ENCODE measurements around the gene VASH2.

The VASH2 gene

DNA sequence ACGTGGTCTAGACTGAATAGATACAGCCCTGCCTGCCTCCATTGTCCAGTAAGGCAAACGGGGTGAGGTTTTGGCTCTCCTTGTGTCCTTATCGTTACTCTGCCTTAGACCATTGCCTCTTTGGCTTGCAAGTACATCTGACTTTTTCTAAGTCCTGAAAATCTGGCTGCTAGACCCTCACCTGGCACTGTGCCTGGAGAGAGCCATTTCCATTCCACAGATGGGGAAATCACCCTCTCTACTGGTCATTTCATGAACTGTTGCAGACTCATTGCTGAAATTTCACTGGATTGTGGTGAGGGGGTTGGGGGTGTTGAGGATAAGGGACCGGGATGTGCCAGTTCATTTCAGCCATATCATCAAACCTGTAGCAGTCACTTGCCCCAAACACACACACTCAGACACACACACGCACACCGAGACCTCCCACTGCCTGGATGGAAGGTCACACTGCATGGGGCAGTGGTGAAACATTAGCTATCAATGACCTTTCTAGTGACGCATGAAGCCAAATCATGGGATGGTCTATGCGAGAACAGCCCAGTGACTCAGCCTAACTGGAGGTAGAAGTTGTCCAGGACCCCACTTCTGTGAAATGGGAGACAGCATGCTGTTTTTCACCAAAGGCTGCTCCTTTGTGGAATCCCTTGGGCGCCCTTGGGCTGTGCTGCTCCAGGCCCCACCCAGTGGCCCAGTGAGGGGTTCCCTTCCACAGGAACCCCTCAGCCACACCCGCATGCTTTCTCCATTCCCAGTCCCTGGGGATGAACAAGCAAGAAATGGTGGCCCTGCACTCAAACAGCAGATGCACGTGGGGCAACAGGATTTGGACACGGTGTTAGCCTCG is 34.9 kb upstream of the VASH2 start:
- TF ChIP-seq, protein P1, sequence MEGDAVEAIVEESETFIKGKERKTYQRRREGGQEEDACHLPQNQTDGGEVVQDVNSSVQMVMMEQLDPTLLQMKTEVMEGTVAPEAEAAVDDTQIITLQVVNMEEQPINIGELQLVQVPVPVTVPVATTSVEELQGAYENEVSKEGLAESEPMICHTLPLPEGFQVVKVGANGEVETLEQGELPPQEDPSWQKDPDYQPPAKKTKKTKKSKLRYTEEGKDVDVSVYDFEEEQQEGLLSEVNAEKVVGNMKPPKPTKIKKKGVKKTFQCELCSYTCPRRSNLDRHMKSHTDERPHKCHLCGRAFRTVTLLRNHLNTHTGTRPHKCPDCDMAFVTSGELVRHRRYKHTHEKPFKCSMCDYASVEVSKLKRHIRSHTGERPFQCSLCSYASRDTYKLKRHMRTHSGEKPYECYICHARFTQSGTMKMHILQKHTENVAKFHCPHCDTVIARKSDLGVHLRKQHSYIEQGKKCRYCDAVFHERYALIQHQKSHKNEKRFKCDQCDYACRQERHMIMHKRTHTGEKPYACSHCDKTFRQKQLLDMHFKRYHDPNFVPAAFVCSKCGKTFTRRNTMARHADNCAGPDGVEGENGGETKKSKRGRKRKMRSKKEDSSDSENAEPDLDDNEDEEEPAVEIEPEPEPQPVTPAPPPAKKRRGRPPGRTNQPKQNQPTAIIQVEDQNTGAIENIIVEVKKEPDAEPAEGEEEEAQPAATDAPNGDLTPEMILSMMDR (IDR thresholded peaks at IDR 0.05): peak; percentile 39; the same call in 1 of the 2 replicates

DNA sequence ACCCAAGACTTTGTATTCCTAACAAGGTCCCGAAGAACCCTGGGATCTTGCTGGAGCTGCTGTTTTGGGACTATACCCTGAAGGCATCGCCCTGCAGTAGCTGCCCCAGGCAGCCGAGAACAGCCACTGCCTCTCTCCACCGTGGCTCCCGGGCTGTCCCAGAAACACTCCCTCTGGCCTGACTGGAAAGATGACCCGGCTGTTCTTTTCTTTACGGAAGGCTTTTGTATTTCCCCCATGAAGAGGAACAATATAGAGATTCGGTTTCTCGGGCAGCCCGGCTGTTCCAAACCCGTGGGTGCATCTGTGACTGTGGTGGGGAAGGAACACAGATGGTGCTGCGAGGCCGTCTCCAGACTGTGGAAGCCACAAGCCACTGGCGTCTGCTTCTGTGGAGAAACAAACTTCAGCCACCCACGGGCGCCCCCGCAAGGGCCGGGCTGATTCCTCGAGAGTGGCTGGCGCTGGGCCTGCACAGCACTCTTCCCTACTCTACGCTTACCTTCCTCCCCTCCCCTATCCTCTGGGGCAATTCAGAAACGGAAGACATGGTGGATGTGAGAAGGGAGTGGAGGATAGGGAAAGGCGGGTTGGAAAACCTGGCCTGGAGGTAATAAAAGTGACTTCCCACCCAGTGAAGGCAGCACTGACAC is 33.7 kb upstream of the VASH2 start:
- TF ChIP-seq, protein P1 (IDR thresholded peaks at IDR 0.05): no peak

DNA sequence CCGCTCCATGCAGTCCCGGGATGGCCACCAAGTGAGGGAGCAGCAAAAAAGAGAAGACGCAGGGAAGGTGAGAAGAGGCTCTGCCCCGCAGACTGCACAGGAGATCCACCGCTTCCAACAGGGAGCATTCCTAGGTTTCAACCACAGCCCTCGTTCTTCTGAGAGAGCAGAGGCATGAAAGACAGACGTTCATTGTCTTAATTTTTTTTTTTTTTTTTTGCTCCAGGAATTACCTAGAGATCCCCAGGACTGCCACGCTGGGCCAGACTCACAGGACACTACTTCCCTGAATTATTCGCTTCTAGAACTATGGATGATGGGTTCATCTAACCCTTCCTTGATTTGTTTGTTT is 33.2 kb upstream of the VASH2 start:
- TF ChIP-seq, protein P1 (IDR thresholded peaks at IDR 0.05): no peak

DNA sequence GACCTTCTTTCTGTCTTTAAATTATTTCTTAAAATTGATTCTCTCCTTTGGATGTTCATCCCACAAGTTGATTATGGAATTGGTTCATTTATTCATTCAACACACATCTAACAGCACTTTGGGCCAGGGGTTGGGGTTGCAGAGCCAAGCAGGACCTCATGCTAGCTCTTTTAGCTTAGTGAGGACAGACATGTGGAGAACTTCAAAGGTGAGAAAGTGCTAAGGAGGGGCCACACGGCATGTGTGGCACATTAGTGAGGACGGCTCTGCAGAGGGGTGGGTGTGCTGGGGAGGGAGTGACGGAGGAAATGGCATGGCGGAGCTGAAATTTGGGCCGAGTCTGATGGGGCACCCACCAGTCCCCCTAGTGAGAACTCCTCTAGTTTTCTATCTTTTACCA is 32.5 kb upstream of the VASH2 start:
- TF ChIP-seq, protein P1 (IDR thresholded peaks at IDR 0.05): no peak

DNA sequence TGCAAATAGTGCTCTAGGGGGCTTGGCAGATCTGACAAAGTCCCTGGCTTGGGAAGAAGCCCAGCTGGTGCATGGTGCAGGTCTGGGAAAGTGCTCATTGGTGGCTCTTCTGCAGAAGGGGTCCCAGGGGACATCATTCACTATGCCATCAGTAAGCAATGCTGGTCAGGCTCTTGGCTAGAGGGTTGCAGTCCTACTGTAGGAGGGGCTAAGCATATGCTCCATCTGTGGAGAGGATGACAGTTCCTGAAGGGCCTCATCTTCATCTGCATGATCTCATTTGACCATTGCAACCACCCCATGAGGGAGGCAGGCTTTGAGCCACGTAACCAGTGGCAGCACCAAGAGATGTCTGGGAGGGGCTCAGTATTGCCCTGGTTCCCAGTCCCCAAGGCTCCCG is 31.5 kb upstream of the VASH2 start:
- TF ChIP-seq, protein P1 (IDR thresholded peaks at IDR 0.05): no peak

DNA sequence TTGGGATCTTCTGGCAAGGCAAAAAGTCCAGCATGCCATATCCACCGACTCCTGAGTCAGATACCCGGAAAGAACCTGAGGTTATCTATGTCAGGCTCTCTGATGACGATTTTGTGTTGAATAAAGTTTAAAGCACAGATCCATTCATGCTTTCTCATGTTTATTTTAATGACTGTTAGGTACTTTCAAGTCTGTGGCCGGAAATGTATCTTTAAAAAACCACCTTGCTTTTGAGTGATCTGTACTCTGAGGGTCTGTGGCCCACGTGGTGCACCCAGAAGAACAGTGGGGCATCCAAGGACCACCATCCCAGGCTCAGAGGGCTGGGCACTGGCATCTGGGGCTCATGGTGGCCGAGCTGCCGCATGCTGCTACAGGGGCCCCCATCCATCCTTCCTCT is 30.1 kb upstream of the VASH2 start:
- TF ChIP-seq, protein P1 (IDR thresholded peaks at IDR 0.05): no peak

DNA sequence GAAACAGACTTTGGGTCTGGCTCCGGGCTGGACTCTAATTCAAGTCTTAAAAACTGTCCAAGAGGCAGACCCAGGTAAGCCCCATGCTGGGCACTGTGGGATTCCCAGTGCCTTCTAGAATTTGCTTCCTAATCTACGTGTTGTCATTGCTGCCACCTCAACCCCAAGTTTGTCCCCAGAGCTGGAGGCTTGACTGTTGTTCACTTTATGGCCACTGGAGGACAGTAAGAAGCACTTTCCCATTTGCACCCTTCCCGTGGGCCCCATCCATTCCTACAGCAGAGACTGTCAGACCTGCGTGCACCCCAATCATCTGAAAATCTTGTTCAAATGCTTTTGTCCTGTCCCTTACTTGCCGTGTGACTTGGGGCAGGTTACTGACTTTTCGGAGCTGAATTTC is 29.4 kb upstream of the VASH2 start:
- TF ChIP-seq, protein P1 (IDR thresholded peaks at IDR 0.05): peak; percentile 32

All from LNCAP (cell line).